HG03060 (cell line): ENCODE data around the gene PTCHD4.

Source experiments
- ATAC-seq: cut with Tn5 transposase; IDR thresholded peaks from one replicate; pipeline ENCODE4 v1.9.1; 2021; ENCODE audit warnings: low read depth, moderate number of reproducible peaks; ENCODE audit not compliant: unreplicated experiment

The PTCHD4 gene

DNA sequence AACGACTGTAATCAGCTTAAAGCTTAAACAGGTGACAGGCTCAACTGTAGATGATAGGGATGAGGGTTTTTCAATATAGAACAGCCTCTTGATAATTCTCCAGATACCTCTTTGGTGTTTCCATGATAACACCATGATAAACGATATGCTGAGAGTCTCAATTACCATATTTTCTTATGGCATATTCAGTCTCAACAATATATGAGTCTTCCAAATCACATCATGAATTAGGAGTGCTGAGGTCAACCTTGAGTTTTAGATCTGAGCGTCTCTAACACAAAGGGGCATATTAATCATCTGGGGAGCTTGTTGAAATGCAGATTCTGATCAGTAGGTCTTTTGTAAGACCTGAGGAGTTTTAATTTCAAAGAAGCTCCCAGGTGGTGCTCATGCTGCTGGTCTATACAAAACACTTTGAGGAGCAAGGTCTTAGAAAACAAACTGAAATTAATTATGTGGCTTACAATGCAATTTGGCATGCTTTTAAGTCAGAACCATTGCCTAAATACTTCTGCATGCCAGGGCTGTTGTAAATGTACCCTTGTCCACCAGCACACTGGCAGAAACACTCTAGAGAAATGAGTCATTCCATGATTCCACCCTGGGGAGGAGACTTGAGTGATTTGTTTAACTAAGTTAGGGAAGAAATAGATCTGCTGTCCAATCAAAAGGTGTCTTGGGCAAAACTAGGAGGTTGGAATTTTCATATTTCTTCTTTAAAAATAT, 49.6 kb downstream of the PTCHD4 start:
- ATAC-seq, result no peak
